Bone marrow (tissue), 2 donors: ENCODE measurements around the gene SLC17A6.

Experiments used
- DNase-seq, 2 donors: peaks; one replicate each; lab custom pipeline; 2025; lab: John Stamatoyannopoulos, UW

Gene SLC17A6

DNA sequence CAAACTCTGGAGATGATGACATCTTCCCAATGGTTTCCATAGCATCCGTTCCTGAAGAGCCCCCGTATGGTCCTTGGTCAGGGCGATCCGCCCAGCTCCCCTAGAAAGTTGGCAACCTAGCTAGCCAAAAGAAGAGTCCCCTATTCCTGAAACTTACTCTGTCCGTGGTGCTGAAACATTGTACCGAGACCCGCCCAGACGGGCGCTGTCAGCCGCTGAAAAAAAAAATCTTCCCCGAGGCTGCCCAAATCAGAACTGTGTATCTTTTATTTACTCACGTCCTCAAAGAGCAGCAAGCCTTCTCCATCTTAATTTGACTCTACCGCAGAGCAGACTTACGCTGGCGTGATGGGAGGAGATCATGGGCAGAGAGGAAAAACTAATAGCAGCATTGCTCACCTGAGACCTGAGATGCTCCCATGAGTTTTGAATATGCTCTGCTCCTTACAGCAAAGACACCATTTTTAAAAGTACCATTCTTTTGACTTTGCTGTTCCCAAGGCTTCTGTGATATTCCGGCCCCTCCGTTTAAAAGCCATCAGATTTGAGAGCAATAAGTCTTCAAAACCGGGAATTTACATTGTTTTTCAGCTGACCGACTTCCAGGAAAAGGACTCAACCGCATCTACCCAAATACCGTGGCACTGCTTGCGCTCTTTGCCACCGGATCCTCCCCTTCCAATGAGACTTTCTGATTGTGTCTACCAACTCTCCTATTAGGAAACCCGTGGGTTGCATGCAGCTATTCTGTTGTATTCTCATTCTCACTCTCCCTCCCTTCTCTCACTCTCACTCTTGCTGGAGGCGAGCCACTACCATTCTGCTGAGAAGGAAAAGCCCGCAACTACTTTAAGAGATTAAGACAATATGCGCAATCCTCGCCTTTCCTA is at the start of gene SLC17A6:
Gene SLC17A6, plus strand, starts transcription at position 786 of the 890 bp plus-strand sequence. CDS start 153 bp downstream, outside the sequence.
- DNase-seq, result peak in 1 of 2 donors; percentile 4

DNA sequence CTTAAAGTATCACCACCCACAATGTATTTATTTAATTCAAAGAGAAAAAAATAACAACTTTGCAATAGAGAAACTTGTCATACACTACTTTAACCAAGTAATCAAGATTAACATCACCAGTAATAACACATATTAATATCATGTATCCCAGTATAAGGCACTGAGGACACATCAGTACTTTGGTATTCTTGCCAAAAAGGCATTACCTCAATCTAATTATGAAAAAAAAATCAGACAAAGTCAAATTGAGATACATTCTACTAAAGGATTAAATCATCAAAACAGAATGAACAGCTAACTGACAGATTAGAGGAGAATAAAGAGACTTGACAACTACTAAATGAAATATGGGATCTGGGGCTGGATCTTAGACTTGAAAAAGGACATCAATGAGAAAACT is 35.8 kb upstream of the SLC17A6 start:
- DNase-seq, result no peak

DNA sequence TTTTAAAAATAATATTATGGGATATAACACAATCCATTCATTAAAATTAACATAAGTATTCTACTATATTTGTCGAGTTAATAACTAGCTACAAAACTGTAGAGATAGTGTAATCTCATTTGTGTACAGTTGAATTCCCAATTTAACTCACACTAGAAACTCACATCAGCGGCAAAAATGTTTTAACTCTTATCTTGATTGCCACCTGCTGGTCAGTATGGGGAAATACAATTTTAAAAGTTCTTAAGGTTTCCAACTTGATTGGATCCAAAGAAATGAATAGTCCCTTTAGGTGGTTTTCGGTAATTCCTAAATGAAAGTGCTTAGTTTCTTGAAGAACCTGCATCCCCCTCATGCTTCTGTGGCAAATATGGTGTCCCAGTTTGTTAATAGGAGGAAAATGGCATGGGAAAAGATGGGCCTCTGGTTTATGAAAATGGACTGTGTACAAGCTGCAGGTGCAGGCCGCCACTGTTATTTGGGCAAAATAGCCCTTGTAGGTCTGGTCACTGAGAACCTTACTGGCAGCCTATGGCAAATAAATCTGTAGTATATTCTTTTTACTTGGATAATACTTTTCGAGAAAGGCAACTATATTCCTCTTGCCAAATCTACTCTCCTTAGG is 33.7 kb upstream of the SLC17A6 start:
- DNase-seq, result peak in 1 of 2 donors; percentile 17

DNA sequence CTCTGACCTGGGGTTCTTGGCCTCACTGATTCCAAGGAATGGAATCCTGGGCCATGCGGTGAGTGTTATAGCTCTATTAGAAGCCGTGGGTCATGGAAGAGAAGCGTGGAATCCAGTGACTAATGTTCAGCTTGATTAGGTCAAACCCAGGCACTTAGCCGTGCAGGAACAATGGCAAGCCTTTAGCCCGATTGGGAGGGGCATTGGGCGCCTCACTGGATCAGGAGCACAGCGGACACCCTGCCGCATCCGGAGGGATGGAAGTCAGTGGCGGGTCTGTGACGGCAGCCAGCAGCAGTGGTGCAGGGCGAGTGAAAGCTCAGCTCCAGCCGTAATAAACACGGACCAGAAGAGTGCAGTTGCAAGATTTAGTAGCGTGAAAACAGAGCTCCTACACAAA is 20.5 kb upstream of the SLC17A6 start:
- no peak for DNase-seq

- DNase-seq, result no peak
These were observed 6.4 kb upstream of the SLC17A6 start for GRCh38 chr11:22331771-22332170.

GRCh38 chr11:22336587-22336986 is 1.6 kb upstream of the SLC17A6 start:
- DNase-seq, result no peak

DNA sequence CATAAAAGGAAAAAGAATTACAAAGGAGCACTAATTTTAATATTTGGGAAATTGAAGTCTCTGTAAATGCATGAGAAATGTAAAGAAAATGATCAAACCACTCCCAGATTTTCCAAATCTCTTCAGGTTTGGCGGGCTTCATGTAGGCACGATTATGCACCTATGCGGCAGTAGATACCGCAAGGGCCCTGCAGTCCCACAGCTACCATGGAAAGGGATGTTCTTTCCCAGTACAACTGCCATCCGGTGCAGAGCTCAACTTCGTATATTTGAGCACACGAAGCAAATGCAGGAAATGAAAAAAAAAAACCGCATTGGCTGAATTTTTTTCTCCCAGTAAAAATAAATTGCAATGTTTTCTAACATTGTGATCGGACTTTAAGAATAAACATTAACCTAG is 1.4 kb downstream of the SLC17A6 start:
- DNase-seq, result no peak

DNA sequence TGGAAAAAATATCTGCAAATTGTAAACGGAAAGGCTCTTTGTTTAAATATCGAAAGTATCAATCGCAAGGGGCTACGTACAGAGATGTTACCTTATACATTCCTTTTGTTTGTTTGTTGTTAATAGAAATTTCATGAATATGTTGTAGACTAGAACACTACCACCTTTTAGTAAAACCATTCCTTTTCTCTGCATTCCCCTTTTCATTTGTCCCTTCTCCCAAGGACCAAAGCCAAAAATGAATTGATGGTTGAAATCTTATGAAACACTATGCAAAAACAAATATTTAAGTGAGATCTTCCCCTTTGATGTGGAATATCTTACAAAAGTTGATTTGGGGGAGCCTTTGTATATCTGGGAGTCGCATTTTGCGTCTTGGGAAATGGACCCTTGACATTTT is 2.1 kb downstream of the SLC17A6 start:
- DNase-seq, result no peak

DNA sequence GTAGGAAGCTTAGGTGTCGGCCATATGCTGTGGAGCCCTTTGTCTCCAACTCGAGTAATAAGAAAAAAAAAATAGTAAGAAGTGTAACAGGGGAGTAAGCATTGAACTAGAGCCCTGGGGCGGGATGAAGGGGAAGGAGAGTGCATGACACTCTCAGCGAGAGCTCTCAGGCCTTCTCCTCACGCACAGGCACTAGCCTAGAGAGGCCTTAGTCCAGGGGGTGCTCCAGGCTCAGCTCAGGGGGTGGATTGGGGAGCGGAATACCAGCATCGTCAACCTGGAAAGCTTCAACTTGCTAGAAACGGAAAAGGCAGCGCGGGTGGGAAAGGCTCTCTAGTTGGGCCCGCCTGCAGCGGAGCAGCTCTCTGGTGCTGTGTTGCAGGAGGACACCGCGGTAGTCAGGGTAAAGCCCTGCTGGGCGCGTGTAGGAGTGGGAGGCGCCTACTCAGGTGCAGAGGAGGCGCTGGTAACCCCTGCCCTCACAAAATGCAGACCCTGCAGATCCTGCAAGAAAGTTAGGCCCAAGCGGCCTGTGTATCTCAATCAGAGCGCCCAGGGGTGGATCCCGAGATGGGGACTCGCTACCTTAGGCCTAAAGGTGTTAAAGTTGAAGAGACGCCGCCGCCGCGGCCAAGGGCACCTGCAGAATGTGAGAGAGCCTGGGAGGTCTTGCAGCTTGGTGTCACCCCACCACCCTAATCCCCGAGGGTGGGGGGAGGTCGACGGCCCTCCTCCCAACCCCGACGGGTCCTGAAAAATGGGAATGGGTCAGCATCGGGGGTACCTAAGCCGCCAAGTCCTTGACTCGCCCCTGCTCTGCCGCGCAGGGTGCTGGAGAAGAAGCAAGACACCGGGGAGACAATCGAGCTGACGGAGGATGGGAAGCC is 2.8 kb downstream of the SLC17A6 start:
- no peak for DNase-seq

DNA sequence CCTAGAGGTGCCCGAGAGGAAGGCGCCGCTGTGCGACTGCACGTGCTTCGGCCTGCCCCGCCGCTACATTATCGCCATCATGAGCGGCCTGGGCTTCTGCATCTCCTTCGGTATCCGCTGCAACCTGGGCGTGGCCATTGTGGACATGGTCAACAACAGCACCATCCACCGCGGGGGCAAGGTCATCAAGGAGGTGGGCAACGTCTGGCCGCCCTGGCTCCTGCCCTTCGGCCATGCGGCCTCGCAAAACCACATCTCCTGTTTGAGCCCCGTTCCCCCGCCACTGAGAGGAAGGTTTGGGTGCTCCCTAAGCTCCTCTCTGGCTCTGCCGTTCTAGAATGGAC is 3.4 kb downstream of the SLC17A6 start:
- no peak for DNase-seq

DNA sequence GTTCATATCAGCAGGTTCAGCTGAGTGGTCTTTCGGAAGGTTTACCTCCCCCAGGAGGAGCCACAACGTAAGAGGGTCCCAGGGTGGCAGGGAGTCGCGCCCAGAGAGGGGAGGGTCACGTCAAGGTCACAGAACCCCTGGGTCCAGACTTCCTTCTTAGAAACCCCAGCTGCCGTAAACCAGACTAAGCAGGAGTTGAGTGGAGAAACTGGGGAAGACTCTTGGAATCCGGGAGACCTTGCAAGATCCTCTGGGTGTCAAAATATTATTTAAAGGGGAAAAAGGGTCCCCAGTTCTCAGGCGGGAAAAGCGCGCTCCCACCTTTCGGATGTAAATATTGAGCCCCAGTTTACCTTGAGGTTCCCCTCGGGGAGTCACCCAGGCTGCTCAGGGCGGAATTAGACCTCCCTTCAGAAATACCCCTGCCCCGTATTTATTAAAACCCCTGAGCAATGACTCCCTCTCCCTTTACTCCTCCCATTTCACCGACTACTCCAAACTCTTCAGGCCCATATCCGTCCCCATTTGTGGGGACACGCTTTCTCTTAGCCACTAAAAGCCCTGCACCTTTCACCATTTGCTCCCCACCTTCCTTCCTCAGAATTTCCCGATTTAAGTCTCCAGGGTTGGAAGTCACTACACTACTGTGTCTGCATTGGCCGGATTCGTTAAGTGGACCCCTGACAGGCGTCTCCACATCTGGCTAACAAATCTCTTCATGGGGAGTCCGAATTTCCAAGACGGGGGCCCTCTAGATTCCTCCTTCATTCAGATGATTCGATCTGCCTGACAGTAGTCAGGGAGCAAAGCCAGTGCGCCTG is 4.2 kb downstream of the SLC17A6 start:
- DNase-seq, result no peak

DNA sequence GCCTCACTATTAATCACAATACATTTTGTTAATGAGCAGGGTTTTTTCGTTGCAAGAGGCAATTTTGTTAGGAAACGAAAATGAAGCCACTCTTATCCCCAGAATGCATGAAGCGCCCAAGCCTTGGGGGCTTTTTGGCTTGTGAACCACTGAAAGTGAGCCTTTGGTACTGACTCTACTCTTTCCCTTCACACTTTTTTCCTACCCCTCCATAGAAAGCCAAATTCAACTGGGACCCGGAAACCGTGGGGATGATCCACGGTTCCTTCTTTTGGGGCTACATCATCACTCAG is 4.8 kb downstream of the SLC17A6 start:
- DNase-seq, result no peak

GRCh38 chr11:22343371-22344032 is 5.3 kb downstream of the SLC17A6 start:
- no peak for DNase-seq

- DNase-seq, result no peak
These were observed 5.9 kb downstream of the SLC17A6 start for GRCh38 chr11:22344081-22344480.

- no peak for DNase-seq
These were observed 8.1 kb downstream of the SLC17A6 start for GRCh38 chr11:22346282-22346681.

- no peak for DNase-seq
These were observed 9.8 kb downstream of the SLC17A6 start for GRCh38 chr11:22347857-22348487.

DNA sequence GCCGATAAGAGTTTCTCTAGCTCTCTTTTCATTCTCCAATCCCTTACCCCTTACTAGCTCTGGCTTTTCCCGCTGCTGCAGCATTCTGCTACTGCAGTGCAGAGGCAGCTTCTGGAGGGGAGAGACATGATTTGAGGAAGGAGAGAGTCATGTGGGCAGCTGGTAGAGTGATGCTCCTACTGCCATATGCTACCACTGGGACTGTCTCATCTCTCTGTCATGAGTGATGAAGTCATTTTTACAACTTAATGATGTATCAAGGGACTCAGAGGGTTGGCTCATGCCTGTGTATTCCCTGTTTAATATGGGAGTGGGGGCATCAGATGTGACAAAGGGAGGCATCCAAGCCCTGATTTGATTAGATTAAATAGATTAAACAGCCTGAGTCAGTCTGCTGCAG is 11.3 kb downstream of the SLC17A6 start:
- no peak for DNase-seq

DNA sequence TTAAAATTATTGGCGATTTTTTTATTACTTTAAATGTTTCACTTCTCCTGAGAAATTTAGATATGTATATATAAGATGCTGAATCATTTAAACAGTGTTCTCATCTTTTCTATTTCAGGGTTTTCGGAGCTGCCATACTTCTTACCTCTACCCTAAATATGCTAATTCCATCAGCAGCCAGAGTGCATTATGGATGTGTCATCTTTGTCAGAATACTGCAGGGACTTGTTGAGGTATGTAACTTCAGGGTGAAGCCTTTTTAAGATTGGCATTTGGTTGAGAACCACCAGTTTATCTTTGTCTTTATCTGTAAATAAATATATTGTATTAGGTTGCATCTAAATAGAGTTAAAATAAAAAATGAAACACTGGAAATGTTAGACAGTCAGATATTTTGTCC is 21.1 kb downstream of the SLC17A6 start:
- no peak for DNase-seq

DNA sequence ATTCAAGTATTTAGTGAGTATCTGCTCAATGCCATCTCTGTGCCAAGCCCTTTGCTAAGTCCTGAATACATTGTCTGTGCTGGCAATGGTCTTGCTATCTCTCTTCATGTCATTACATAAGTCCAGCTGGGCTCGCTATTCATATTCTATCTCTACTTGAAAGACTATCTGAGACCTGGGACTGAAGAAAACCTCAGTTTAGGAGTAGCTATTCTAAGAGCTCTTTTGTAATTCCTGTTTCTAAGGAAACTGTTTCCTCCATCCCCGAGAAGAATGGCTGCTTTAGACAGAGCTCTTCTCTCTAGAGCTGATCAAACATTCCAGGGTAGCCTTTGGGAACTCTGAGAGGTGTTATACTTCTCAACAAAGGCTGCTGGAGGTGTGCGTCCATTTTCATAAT is 33.0 kb downstream of the SLC17A6 start:
- DNase-seq, result no peak

GRCh38 chr11:22387126-22387525 is 48.9 kb downstream of the SLC17A6 start:
- no peak for DNase-seq
